GM06990 (cell line): ENCODE measurements around the gene CFAP99.
"Not testable (repeated sequence)": the region's sequence is repeated elsewhere in the genome, so short reads cannot be mapped to it uniquely, and the experiment has no call there.

Source experiments
- DNase-seq: peaks from one replicate; pipeline ENCODE4 v3.0.0-alpha.2; 2011; ENCODE audit not compliant: insufficient read length; ENCODE audit errors: extremely low read depth
- H3K27me3 ChIP-seq: replicated peaks from 2 replicates; pipeline ENCODE4 v1.6.0; 2011; ENCODE audit warnings: low read length; ENCODE audit not compliant: control insufficient read depth, insufficient read depth
- H3K36me3 ChIP-seq: 2 replicates; pipeline ENCODE4 v1.5.1; 2011; ENCODE audit warnings: low read length; ENCODE audit not compliant: control insufficient read depth, insufficient read depth
- H3K4me3 ChIP-seq: replicated peaks from 2 replicates; pipeline ENCODE4 v1.5.1; 2011; ENCODE audit warnings: low read depth, mild to moderate bottlenecking, control low read depth, low read length
- TF ChIP-seq, protein P1 (sequence below): IDR thresholded peaks from 2 replicates; pipeline ENCODE4 v1.5.1; 2011; ENCODE audit warnings: low read length, control low read depth, mild to moderate bottlenecking, inconsistent platforms; ENCODE audit not compliant: insufficient read depth, poor library complexity, severe bottlenecking

CFAP99 gene

DNA sequence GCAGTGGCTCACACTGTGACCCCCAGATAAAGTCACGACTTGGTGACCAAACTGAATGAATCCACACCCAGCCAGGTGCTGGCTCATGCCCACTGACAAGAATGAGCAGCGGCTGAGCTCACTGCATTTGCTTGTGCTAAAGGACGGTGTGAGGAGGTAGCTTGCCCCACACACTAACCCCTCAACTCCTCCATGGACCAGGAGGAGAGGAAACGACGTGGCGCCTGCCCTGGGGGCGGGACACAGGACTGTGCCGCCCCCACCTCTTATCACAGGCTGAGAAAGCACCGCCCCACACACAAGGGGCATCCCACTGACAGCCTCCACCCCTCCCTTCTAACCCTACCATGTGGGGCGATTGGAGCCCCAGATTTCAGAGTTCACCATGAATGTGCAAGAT, 43.3 kb upstream of the CFAP99 start:
- Histone ChIP-seq H3K27me3 (no peaks in the 10 kb centered on the region; the same call in 1 of the 2 replicates), H3K4me3 (no peak overlapping the region), H3K36me3 (no peaks in the 10 kb centered on the region)
- TF ChIP-seq, protein P1, sequence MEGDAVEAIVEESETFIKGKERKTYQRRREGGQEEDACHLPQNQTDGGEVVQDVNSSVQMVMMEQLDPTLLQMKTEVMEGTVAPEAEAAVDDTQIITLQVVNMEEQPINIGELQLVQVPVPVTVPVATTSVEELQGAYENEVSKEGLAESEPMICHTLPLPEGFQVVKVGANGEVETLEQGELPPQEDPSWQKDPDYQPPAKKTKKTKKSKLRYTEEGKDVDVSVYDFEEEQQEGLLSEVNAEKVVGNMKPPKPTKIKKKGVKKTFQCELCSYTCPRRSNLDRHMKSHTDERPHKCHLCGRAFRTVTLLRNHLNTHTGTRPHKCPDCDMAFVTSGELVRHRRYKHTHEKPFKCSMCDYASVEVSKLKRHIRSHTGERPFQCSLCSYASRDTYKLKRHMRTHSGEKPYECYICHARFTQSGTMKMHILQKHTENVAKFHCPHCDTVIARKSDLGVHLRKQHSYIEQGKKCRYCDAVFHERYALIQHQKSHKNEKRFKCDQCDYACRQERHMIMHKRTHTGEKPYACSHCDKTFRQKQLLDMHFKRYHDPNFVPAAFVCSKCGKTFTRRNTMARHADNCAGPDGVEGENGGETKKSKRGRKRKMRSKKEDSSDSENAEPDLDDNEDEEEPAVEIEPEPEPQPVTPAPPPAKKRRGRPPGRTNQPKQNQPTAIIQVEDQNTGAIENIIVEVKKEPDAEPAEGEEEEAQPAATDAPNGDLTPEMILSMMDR = no peak
- DNase-seq = no peak

DNA sequence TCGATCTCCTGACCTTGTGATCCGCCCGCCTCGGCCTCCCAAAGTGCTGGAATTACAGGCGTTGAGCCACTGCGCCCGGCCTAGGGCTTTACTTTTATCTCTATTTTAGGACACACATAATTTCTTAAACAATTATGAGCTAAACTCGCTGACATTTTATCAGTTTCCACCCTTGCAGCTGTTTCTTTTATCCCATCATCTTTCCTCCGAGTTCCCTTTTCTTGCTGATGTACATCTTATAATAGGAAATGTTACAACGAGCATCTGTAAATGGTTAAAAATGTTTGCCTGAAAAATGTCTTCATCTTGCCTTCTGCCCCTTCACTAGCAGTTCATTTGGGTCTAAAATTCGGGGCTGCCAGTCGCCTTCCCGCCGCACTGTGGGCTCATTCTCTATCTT, 41.5 kb upstream of the CFAP99 start:
- Histone ChIP-seq H3K36me3 (no peaks in the 10 kb centered on the region), H3K27me3 (no peaks in the 10 kb centered on the region; the same call in 1 of the 2 replicates), H3K4me3 (no peak overlapping the region)
- TF ChIP-seq, protein P1 = no peak
- no peak for DNase-seq

- Histone ChIP-seq H3K27me3 (no peaks in the 10 kb centered on the region; the same call in 1 of the 2 replicates), H3K36me3 (no peaks in the 10 kb centered on the region), H3K4me3 (no peak overlapping the region)
- TF ChIP-seq, protein P1 = no peak
- DNase-seq = no peak
These were observed 40.4 kb upstream of the CFAP99 start for GRCh38 chr4:2378401-2378800.

GRCh38 chr4:2378898-2379297, 39.9 kb upstream of the CFAP99 start:
- TF ChIP-seq, protein P1 = no peak
- no peak overlapping the region for H3K4me3 ChIP-seq
- H3K36me3 ChIP-seq = no peaks in the 10 kb centered on the region
- DNase-seq = no peak
- H3K27me3 ChIP-seq = no peaks in the 10 kb centered on the region; the same call in 1 of the 2 replicates

DNA sequence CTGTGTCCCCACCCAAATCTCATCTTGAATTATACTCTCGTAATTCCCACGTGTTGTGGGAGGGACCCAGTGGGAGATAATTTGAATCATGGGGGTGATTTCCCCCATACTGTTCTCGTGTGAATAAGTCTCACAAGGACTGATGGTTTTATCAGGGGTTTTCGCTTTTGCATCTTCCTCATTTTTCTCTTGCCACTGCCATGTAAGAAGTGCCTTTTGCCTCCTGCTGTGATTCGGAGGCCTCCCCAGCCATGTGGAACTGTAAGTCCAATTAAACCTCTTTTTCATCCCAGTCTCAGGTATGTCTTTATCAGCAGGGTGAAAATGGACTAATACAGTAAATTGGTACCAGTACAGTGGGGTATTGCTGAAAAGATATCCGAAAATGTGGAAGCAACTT, 38.2 kb upstream of the CFAP99 start:
- not testable (repeated sequence) for H3K4me3 ChIP-seq, H3K36me3 ChIP-seq, DNase-seq, H3K27me3 ChIP-seq

DNA sequence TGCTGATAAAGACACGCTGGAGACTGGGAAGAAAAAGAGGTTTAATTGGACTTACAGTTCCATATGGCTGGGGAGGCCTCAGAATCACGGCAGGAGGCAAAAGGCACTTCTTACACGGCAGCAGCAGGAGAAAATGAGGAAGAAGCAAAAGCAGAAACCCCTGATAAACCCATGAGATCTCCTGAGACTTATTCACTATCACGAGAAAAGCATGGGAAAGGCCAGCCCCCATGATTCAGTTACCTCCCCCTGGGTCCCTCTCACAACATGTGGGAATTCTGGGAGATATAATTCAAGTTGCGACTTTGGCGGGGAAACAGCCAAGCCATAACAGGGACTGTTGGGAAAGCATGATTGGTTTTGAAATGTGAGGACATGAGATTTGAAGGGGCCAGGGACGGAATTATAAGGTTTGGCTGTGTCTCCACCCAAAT, 36.0 kb upstream of the CFAP99 start:
- not testable (repeated sequence) for H3K4me3 ChIP-seq, H3K36me3 ChIP-seq, H3K27me3 ChIP-seq, DNase-seq

DNA sequence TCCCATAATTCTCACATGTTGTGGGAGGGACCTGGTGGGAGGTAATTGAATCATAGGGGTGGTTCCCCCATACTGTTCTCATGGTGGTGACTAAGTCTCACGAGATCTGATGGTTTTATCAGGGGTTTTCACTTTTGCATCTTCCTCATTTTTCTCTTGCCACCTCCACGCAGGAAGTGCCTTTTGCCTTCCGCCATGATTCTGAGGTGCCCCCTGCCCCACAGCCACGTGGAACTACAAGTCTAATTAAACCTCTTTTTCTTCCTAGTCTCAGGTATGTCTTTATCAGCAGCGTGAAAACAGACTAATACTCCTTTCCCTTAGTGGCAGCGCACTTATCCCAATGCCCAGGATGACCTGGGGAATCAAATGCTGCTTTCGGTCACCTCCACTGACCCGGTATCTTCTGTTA, 35.5 kb upstream of the CFAP99 start:
- not testable (repeated sequence) for DNase-seq, H3K4me3 ChIP-seq, H3K36me3 ChIP-seq, H3K27me3 ChIP-seq
